GM18526 (cell line): ENCODE data around the gene CYP4F2.

Experiments used
- POLR2A ChIP-seq: IDR thresholded peaks from 3 replicates; pipeline ENCODE4 v1.6.1; 2011; ENCODE audit not compliant: insufficient read length; ENCODE audit errors: extremely low read depth

CYP4F2 gene

GRCh38 chr19:15911599-15912235 lies 13.8 kb upstream of the CYP4F2 start:
- no peak for TF ChIP-seq POLR2A

GRCh38 chr19:15905026-15905425 lies 7.2 kb upstream of the CYP4F2 start:
- no peak for TF ChIP-seq POLR2A

- TF ChIP-seq POLR2A = no peak
Measured at GRCh38 chr19:15902254-15902653, 4.4 kb upstream of the CYP4F2 start.

GRCh38 chr19:15900504-15900903 lies 2.6 kb upstream of the CYP4F2 start:
- TF ChIP-seq POLR2A = no peak

DNA sequence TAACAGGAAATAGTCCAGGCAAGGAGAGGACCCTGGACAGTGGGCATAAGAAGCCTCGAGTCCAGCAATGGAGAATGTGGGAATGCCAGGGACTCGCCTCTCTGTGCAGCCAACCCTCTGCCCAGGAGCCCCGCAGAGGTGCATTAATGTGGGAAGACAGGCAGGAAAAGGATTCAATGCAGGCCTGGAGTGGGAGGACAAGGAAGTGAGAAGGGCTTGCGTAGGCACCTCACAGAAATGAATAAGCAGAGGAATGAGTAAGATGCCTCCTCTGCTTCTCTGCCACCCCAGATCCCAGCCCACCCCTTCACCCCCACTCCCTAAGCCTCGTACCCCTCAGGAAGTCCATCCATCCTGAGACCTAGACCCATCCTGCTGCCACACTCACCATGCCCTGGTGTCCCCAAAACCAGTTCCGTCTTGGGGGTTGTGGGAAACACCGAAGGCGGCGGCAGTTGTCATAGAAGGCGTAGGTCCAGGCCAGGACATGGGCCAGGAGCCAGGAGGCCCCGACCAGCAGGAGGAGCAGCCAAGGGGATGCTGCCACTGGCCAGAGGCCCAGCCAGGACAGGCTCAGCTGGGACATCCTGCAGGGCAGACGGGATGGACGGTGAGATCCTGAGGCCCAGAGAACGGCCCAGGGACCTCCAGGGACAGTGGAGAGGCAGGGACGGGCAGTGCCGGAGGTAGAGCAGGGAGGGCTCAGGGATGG lies 692 bp downstream of the CYP4F2 start:
- no peak for TF ChIP-seq POLR2A

DNA sequence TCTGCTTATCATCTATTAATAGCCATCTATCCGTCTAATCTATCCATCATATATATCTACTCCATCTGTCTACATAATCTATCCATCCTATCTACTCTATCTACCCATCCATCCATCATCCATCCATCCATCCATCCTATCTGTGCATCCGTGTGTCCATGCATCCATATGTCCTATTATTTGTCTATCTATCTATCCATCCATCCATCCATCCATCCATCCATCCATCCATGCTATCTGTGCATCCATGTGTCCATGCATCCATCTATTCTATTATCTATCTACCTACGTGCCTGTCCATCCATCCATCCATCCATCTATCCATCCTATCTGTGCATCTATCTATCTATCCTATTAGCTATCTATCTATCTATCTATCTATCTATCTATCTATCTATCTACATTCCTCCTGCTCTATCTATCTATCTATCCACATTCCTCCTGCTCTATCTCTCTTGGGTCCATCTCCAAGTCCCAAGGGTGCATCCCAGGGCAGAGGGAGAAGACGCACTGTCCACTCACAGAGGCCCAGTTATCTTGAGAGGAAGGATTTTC lies 1.9 kb downstream of the CYP4F2 start:
- no peak for TF ChIP-seq POLR2A

GRCh38 chr19:15894359-15894758 lies 3.5 kb downstream of the CYP4F2 start:
- no peak for TF ChIP-seq POLR2A

GRCh38 chr19:15893477-15893876 lies 4.4 kb downstream of the CYP4F2 start:
- no peak for TF ChIP-seq POLR2A

- TF ChIP-seq POLR2A = no peak
Measured at GRCh38 chr19:15892012-15892411, 5.9 kb downstream of the CYP4F2 start.

DNA sequence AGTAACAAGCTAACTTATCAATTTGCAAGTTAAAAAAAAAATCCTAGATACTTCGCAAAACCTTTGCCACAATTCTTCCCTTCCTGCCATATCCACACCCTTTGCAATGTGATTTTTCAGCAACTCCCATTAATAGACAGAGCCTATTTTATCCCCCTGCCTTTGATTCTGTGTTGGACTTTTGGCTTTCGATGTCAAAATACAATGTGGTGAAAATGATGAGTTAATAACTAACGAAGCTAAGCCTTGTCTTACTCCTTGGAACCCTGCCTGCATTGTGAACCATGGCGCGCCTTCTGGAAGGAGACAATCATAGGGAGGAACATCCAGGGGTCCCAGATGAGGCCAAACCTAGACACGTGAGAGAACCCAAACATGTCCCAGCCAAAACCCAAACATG lies 6.4 kb downstream of the CYP4F2 start:
- TF ChIP-seq POLR2A = no peak

GRCh38 chr19:15885919-15886318 lies 12.0 kb downstream of the CYP4F2 start:
- TF ChIP-seq POLR2A = no peak

DNA sequence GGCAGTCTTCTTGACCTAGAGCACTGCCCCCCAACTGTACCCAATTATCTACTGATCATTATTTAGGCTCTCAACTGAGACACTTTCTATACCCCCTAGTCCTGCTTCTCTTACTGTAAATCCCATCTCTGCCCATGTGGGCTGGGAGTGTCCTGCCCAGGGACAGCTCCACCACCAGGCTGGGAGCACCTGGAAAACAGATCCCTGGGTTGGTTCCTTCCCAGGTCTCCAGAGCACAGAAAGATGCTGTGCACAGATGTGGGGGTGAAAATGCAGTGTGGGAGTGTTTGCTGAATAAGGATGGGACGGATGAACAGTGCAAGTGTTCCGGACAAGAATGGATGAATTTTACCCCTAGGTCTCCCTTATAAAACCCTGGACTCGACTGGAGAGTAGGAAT lies 12.7 kb downstream of the CYP4F2 start:
- TF ChIP-seq POLR2A = no peak

DNA sequence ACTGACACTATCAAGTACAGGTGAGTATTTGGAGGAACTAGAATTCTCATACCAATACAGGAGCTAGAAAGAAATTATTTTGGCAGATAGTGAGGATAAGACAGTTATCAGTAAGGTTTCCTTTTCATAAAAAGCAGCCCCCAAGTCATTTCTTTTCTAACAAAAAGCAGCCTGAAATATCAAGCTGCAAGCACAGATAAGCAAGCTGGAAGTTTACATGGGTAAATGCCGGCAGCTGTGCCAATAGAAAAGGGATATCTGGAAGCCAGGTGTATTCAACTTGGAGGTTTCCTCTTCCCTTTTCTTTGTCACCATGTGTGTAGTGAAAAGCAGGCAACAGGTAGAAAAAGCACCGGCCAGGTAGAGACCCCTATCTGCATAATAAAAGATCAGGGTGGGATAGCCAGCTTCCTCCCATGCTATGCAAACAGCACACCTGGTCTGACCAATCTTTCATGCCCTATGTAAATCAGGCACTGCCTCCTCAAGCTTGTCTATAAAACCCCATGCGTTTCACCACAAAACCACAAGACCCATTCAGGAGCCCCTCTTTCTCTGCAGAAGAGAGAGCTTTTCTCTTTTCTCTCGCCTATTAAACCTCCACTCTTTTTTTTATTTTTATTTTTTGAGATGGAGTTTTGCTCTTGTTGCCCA lies 22.9 kb downstream of the CYP4F2 start:
- TF ChIP-seq POLR2A = no peak

DNA sequence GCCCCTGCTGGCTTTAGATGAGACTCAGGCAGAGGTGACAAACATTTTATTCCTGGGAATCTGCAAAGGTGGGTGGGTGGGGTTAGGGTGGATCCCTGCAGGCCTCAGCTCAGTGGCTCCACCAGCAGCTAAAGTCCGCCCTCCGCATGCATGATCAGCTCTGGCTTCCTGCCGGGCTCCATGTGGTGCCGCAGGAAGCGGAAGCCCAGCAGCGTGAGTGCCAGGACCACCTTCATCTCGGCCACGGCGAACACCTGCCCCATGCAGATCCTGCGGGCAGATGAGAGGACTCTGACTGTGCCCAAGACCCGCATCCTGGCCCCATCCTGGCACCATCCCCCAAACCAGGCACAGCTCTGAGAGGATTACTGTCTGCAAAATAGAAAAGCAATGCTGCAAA lies 26.3 kb downstream of the CYP4F2 start:
- TF ChIP-seq POLR2A = no peak

DNA sequence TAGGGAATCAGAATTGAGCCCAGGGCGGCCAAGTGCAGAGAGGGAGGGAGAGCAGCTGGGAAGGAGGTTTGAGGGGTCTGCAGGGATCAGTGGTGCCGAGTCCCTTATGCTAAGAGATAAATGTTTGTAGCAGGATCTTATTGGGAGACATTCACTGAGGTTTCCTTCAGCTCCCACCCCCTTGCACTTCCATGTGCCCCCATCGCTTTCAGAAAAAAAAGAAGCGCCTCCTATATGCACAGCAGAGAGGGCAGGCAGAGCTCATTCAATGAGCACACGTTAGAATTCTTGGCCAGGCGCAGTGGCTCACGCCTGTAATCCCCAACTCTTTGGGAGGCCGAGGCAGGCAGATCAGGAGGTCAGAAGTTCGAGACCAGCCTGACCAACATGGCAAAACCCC lies 28.0 kb downstream of the CYP4F2 start:
- no peak for TF ChIP-seq POLR2A

GRCh38 chr19:15869109-15869555 lies 28.7 kb downstream of the CYP4F2 start:
- no peak for TF ChIP-seq POLR2A

DNA sequence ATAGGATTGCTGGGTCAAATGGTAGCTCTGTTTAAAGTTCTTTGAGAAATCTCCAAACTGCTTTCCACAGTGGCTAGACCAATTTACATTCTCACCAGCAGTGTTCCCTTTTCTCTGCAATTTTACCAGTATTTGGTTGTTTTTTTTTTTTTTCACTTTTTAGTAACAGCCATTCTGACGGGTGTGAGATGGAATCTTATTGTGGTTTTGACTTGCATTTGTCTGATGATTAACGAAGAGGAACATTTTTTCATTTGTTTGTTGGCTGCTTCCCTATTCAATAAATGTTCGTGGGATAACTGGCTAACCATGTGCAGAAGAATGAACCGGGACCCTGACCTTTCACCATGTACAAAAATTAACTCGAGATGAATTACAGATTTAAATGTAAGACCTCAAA lies 31.2 kb downstream of the CYP4F2 start:
- TF ChIP-seq POLR2A = no peak

DNA sequence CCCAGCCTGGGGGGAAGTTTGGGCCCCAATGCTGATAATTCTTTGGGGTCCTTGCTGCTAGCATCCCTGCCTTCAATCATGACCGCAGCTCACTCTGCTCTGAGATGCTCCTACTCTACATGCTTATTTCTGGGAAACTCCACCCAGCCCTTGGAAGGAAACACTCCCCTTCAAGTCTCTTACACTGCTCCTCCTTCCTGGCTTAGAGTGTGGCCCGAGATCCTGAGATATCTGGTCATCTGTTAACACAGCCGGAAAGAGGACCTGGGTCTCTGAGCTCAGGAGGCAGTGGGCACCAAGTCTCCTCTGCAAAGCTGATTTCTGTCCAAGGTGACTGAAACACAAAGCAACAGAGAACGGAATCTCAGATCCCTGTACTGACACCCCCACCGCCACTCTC lies 33.0 kb downstream of the CYP4F2 start:
- TF ChIP-seq POLR2A = no peak
